Activated CD8-positive, alpha-beta memory T cell treated with anti-CD3 and anti-CD28 coated beads, Interleukin-2, amount 10 ng/mL, durations not matched to agents 7 days and 5 days (primary cell): ENCODE measurements around the gene CECR2. TPM values are rescaled to one million over a fixed set of nuclear protein-coding genes. Genes with fewer than 3 reads are reported as not detected.
"Not testable (repeated sequence)": the region's sequence is repeated elsewhere in the genome, so short reads cannot be mapped to it uniquely, and the experiment has no call there.

Experiments used
- ATAC-seq: fragments of 150-1000 bp; cut with Tn5 transposase; one replicate; pipeline ENCODE4 v1.10.0; 2021; ENCODE audit warnings: moderate library complexity
- CTCF ChIA-PET: fragments of 350-600 bp; sonication (Branson Sonifier 250); formaldehyde crosslinking; loops from one replicate; lab custom pipeline; 2021; ENCODE audit warnings: antibody characterized with exemption; lab: Charles Lee
- DNase-seq: peaks from one replicate; pipeline ENCODE4 v3.0.0-alpha.2; 2020
- H3K27ac Mint-ChIP-seq: one replicate; pipeline ENCODE4 v1.8.0; 2021; ENCODE audit warnings: mild to moderate bottlenecking, mixed read lengths
- H3K27me3 Mint-ChIP-seq: one replicate; pipeline ENCODE4 v1.8.0; 2021; ENCODE audit warnings: mixed read lengths
- H3K36me3 Mint-ChIP-seq: one replicate; pipeline ENCODE4 v1.8.0; 2021; ENCODE audit warnings: mild to moderate bottlenecking, mixed read lengths
- H3K4me1 Mint-ChIP-seq: one replicate; pipeline ENCODE4 v1.8.0; 2021; ENCODE audit warnings: mixed read lengths
- H3K4me3 Mint-ChIP-seq: one replicate; pipeline ENCODE4 v1.8.0; 2021; ENCODE audit warnings: mild to moderate bottlenecking, moderate library complexity, mixed read lengths
- H3K9me3 Mint-ChIP-seq: one replicate; pipeline ENCODE4 v1.8.0; 2022; ENCODE audit warnings: low read depth, mixed read lengths
- total RNA-seq, 2 experiments: library from RNA; stranded (reverse); gene quantifications; one replicate each; pipeline ENCODE4 v1.2.3, GENCODE V29; 2021

Gene CECR2
- total RNA-seq, 2 experiments from 2014 or later = 0.02 TPM; not detected in 1

DNA sequence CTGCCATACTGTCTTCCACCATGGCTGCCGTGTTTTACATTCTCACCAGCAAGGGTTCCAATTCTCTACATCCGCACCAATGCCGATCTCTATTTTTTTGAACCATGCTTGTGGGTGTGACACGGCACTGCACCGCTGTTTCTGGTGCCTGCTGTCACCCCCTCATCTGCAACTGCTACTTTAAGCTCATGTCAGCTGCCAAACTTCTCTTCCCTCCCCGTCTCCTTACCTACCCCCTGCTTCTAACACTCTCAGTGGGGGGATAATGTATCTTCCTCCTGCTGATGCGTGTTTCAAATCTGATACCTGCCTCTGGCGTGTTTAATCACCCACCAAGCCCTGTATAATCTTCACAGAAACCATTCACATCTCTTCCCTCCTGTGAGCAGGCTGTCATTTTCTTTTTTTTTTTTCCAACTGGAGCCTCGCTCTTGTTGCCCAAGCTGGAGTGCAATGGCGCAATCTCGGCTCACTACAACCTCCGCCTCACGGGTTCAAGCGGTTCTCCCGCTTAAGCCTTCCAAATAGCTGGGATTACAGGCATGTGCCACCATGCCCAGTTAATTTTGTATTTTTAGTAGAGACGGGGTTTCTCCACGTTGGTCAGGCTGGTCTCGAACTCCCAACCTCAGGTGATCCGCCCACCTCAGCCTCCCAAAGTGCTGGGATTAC, 196.9 kb downstream of the CECR2 start:
- H3K4me3 Mint-ChIP-seq, DNase-seq, H3K36me3 Mint-ChIP-seq, H3K9me3 Mint-ChIP-seq, H3K4me1 Mint-ChIP-seq, CTCF ChIA-PET, ATAC-seq, H3K27ac Mint-ChIP-seq: not testable (repeated sequence)
- H3K27me3 Mint-ChIP-seq = peaks cover 19% of the 10 kb centered on the region

GRCh38 chr22:17566776-17567175, 197.5 kb downstream of the CECR2 start:
- no peak overlapping the region for H3K27ac Mint-ChIP-seq
- peaks cover 19% of the 10 kb centered on the region for H3K27me3 Mint-ChIP-seq
- ATAC-seq (no peak), DNase-seq (no peak)
- H3K9me3 Mint-ChIP-seq = no peaks in the 10 kb centered on the region
- CTCF ChIA-PET = no interaction called here
- no peak overlapping the region for H3K4me3 Mint-ChIP-seq
- H3K4me1 Mint-ChIP-seq = peaks cover 7% of the 10 kb centered on the region
- no peaks in the 10 kb centered on the region for H3K36me3 Mint-ChIP-seq

- DNase-seq = no peak
These were observed 200.8 kb downstream of the CECR2 start for GRCh38 chr22:17569971-17570511.

DNA sequence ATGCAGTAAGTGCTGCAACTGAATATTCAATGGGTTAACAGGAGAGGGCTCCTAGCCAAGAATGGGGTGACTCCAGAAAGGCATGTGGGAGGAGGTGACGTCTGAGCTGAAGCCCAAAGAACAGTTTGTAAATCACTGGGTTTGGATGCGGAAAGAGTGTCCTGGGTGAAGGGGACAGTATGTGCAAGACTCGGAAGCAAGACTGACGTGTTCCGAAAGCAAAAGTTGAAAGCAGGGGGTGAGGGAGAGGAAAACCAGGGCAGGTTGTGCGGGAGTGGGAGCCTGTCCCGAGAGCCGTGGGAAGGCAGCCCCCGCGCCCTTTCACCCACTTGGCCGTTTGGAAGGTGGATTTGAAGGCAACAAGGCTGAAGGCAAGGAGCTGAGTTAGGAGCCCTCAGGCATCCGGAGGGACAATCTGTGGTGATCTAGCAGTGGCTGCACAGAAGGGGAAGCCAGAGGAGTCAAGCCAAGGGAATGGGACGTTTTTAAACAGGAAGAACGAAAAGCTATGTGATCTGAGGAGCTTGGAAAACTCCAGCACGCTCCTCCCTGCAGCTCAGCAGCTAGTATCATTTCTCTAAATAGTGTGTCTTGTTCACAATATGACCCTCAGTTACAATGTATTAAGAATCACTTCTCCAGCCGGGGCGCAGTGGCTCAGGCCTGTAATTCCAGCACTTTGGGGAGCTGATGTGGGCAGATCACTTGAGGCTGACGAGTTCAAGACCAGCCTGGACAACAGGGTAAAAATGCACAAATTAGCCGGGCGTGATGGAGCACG, 201.8 kb downstream of the CECR2 start:
- CTCF ChIA-PET = no interaction called here

More at GRCh38 chr22:17569971-17570511, 200.8 kb downstream of the CECR2 start:
- H3K36me3 Mint-ChIP-seq = no peaks in the 10 kb centered on the region
- ATAC-seq = no peak
- peaks cover 11% of the 10 kb centered on the region for H3K27me3 Mint-ChIP-seq
- H3K27ac Mint-ChIP-seq = no peak overlapping the region
- CTCF ChIA-PET = no interaction called here
- no peaks in the 10 kb centered on the region for H3K9me3 Mint-ChIP-seq
- peaks cover 7% of the 10 kb centered on the region for H3K4me1 Mint-ChIP-seq
- H3K4me3 Mint-ChIP-seq = no peak overlapping the region

GRCh38 chr22:17575151-17575550, 205.9 kb downstream of the CECR2 start:
- Mint-ChIP-seq H3K4me3 (no peak overlapping the region), H3K36me3 (no peaks in the 10 kb centered on the region), H3K4me1 (peaks cover 4% of the 10 kb centered on the region), H3K27ac (no peak overlapping the region), H3K27me3 (peaks cover 4% of the 10 kb centered on the region), H3K9me3 (no peaks in the 10 kb centered on the region)
- CTCF ChIA-PET = no interaction called here
- ATAC-seq (no peak), DNase-seq (no peak)

More for the DNA sequence above, 201.8 kb downstream of the CECR2 start:
- ATAC-seq (no peak), DNase-seq (no peak)
- H3K9me3 Mint-ChIP-seq = no peaks in the 10 kb centered on the region
- no peak overlapping the region for H3K4me3 Mint-ChIP-seq
- H3K4me1 Mint-ChIP-seq = peaks cover 7% of the 10 kb centered on the region
- H3K36me3 Mint-ChIP-seq = no peaks in the 10 kb centered on the region
- H3K27ac Mint-ChIP-seq = no peak overlapping the region
- H3K27me3 Mint-ChIP-seq = peaks cover 11% of the 10 kb centered on the region

DNA sequence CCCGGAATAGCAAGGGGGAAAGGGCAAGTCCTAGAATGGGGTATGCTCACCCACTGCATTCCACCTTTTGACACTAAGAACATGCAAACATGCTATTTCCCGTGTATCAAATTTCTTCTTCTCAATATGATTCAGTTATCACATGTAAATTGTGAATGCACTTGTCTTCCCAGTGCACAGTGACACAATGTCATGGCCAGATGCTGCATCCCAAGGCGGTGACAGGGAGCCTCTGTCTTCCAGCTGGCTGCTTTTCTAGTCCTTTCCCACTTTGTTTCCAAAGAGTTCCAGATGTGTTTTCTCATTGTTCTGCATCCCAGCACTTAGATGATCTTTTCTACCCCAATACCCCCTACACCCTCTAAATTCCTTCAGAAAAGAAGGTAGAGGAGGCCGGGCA, 206.4 kb downstream of the CECR2 start:
- CTCF ChIA-PET = no interaction called here
- Mint-ChIP-seq H3K27me3 (peaks cover 3% of the 10 kb centered on the region), H3K9me3 (no peaks in the 10 kb centered on the region)

GRCh38 chr22:17576470-17576869, 207.2 kb downstream of the CECR2 start:
- Mint-ChIP-seq H3K27me3 (no peaks in the 10 kb centered on the region), H3K27ac (no peak overlapping the region), H3K4me1 (no peaks in the 10 kb centered on the region), H3K36me3 (no peaks in the 10 kb centered on the region), H3K9me3 (no peaks in the 10 kb centered on the region), H3K4me3 (no peak overlapping the region)
- DNase-seq (no peak), ATAC-seq (no peak)
- CTCF ChIA-PET = no interaction called here

More for the DNA sequence above, 206.4 kb downstream of the CECR2 start:
- Mint-ChIP-seq H3K36me3 (no peaks in the 10 kb centered on the region), H3K4me3 (no peak overlapping the region), H3K4me1 (peaks cover 2% of the 10 kb centered on the region), H3K27ac (no peak overlapping the region)
- DNase-seq (no peak), ATAC-seq (no peak)

- no peaks in the 10 kb centered on the region for H3K36me3 Mint-ChIP-seq
- no peak for DNase-seq
- H3K27me3 Mint-ChIP-seq = no peaks in the 10 kb centered on the region
- no peak overlapping the region for H3K4me3 Mint-ChIP-seq
- no peaks in the 10 kb centered on the region for H3K4me1 Mint-ChIP-seq
- H3K9me3 Mint-ChIP-seq = no peaks in the 10 kb centered on the region
- no peak overlapping the region for H3K27ac Mint-ChIP-seq
- ATAC-seq = no peak
- CTCF ChIA-PET = no interaction called here
These were observed 209.0 kb downstream of the CECR2 start for GRCh38 chr22:17578136-17578754.

- H3K27me3 Mint-ChIP-seq = no peaks in the 10 kb centered on the region
- H3K4me3 Mint-ChIP-seq = no peak overlapping the region
- H3K36me3 Mint-ChIP-seq = no peaks in the 10 kb centered on the region
- no peaks in the 10 kb centered on the region for H3K4me1 Mint-ChIP-seq
- H3K9me3 Mint-ChIP-seq = no peaks in the 10 kb centered on the region
- CTCF ChIA-PET = no interaction called here
- no peak for DNase-seq
- no peak for ATAC-seq
- H3K27ac Mint-ChIP-seq = no peak overlapping the region
These were observed 210.3 kb downstream of the CECR2 start for GRCh38 chr22:17579535-17579981.

- H3K4me1 Mint-ChIP-seq = no peaks in the 10 kb centered on the region
- no peak for ATAC-seq
- CTCF ChIA-PET = no interaction called here
These were observed 211.3 kb downstream of the CECR2 start for GRCh38 chr22:17580441-17581031.

GRCh38 chr22:17581056-17581455, 211.8 kb downstream of the CECR2 start:
- Mint-ChIP-seq H3K27me3 (no peaks in the 10 kb centered on the region), H3K36me3 (no peaks in the 10 kb centered on the region), H3K27ac (no peak overlapping the region), H3K4me3 (no peak overlapping the region), H3K4me1 (no peaks in the 10 kb centered on the region), H3K9me3 (no peaks in the 10 kb centered on the region)
- CTCF ChIA-PET = no interaction called here
- DNase-seq (no peak), ATAC-seq (no peak)

More at GRCh38 chr22:17580441-17581031, 211.3 kb downstream of the CECR2 start:
- Mint-ChIP-seq H3K27ac (no peak overlapping the region), H3K36me3 (no peaks in the 10 kb centered on the region), H3K4me3 (no peak overlapping the region), H3K27me3 (no peaks in the 10 kb centered on the region), H3K9me3 (no peaks in the 10 kb centered on the region)
- DNase-seq = no peak

- Mint-ChIP-seq H3K4me3 (no peak overlapping the region), H3K27me3 (no peaks in the 10 kb centered on the region), H3K27ac (no peak overlapping the region), H3K9me3 (no peaks in the 10 kb centered on the region), H3K36me3 (no peaks in the 10 kb centered on the region), H3K4me1 (no peaks in the 10 kb centered on the region)
- DNase-seq = no peak
- CTCF ChIA-PET = no interaction called here
- ATAC-seq = no peak
These were observed 212.4 kb downstream of the CECR2 start for GRCh38 chr22:17581631-17582030.

DNA sequence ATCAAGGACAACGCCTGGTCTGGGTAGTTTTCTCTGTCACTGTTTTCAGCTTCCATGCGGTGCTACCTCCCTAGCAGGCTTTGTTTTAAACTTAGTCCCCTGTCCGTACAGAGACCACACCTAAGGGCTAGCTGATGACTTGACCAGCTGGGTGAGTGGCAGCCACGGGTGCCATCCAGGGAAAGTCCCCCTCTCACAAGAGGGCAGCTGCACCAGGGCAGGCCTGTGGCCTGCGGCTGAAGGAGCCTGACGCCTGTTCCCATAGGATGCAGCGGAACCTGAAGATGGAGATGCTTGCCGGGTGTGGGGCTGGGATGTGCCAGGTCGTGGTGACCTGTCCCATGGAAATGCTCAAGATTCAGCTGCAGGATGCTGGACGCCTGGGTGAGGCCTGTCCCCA, 213.9 kb downstream of the CECR2 start:
- no peak overlapping the region for H3K4me3 Mint-ChIP-seq
- no peaks in the 10 kb centered on the region for H3K36me3 Mint-ChIP-seq
- H3K27me3 Mint-ChIP-seq = no peaks in the 10 kb centered on the region
- no peak overlapping the region for H3K27ac Mint-ChIP-seq
- no peak for DNase-seq
- no peaks in the 10 kb centered on the region for H3K4me1 Mint-ChIP-seq
- ATAC-seq = no peak
- CTCF ChIA-PET = no interaction called here
- H3K9me3 Mint-ChIP-seq = no peaks in the 10 kb centered on the region
